Aorta (tissue), 5 donors: ENCODE measurements around the gene GCK. TPM values are rescaled to one million over a fixed set of nuclear protein-coding genes. Genes with fewer than 3 reads are reported as not detected.

Experiments used
- ATAC-seq: fragments of 200-7000 bp; cut with Tn5 transposase; one replicate; pipeline ENCODE4 v1.9.1; 2022; ENCODE audit warnings: moderate library complexity; ENCODE audit not compliant: low FRiP score
- DNase-seq, 2 donors: peaks; one replicate each; pipeline ENCODE4 v3.0.0-alpha.2; 2020
- H3K27ac ChIP-seq, 2 donors: one replicate each; pipeline ENCODE4 v1.5.1; 2013; ENCODE audit warnings: low read length in 2 of 2, mild to moderate bottlenecking in 2 of 2, moderate library complexity in 2 of 2, control low read depth in 1 of 2, inconsistent platforms in 1 of 2, low read depth in 1 of 2
- H3K27me3 ChIP-seq, 2 donors: one replicate each; pipeline ENCODE4 v1.6.1; 2013; ENCODE audit warnings: control low read depth in 1 of 2, low read length in 1 of 2, mild to moderate bottlenecking in 1 of 2, moderate library complexity in 1 of 2; ENCODE audit not compliant: insufficient read depth in 2 of 2, control insufficient read depth in 1 of 2
- H3K36me3 ChIP-seq, 2 donors: one replicate each; pipeline ENCODE4 v1.6.1; 2013; ENCODE audit warnings: control low read depth in 1 of 2, low read length in 1 of 2, mild to moderate bottlenecking in 1 of 2; ENCODE audit not compliant: insufficient read depth in 2 of 2, control insufficient read depth in 1 of 2
- H3K4me1 ChIP-seq, 2 donors: one replicate each; pipeline ENCODE4 v1.6.1; 2013; ENCODE audit warnings: low read length in 2 of 2, control low read depth in 1 of 2, mild to moderate bottlenecking in 1 of 2, moderate library complexity in 1 of 2; ENCODE audit not compliant: insufficient read depth in 2 of 2, control insufficient read depth in 1 of 2
- H3K4me3 ChIP-seq, 2 donors: one replicate each; pipeline ENCODE4 v1.5.1; 2013; ENCODE audit warnings: low read length in 2 of 2, control low read depth in 1 of 2, mild to moderate bottlenecking in 1 of 2
- H3K9me3 ChIP-seq: one replicate; pipeline ENCODE4 v1.6.1; 2013; ENCODE audit warnings: mild to moderate bottlenecking, low read length; ENCODE audit not compliant: control insufficient read depth
- WGBS, 2 donors: extraction: QIAGEN DNeasy Blood & Tissue Kit; methylation state at CpG; one replicate each; pipeline ENCODE4 v1.1.7; 2013; 5-methylcytosine and 5-hydroxymethylcytosine counted together
- intact Hi-C, 2 donors: fragments of 100-400 bp; cut with DNase I; formaldehyde crosslinking; loops; one replicate each; pipeline versions ENCODE4 v1.14.2 to v1.15.0; 2022
- polyA plus RNA-seq, 2 donors: library from polyadenylated mRNA; stranded (reverse); fragments of 200-250 nt; gene quantifications; one replicate each; pipeline ENCODE4 v1.2.3, GENCODE V29; 2013
- total RNA-seq, 2 donors: library from RNA; stranded (reverse); fragmentation: NEBNext Ultra II Directional; extraction: Animal tissue kit (Norgen Biotek cat#: 25700); gene quantifications; one replicate each; pipeline ENCODE4 v1.2.1, GENCODE V29; 2021
- donor health status: healthy with polysubstance abuse.
- donor health status: Bipolar disorder and iron deficiency.
- donor health status: DM: no; HTN: no; CAD: no.
- donor health status: DM: no; HTN: no; CAD: no.
- donor health status: DM: yes; HTN: yes; CAD: no.

Gene GCK
- total and polyA plus RNA-seq, 4 donors = 1.2 to 6.6 (median 2.0) TPM

DNA sequence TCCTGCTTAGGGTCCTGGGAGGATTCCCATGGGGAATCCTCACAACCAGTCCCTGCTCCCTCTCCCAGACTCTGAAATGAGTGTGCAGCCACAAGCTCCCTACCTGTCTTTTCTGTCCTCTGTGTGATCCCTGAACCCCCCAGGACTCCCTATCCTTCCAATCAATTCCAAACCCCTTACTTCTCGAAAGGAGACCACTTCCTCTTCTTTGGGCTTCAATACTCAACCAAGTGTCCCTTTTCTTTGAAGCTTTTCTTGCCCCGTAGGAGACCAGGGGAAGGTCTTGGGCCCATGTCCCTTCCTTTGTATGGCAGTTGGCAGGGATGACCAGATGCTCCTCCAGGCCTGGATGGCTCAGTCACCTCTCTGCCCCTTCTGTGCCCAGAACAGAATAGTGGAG lies 83.4 kb downstream of the GCK start:
- Histone ChIP-seq H3K4me1 (peaks cover 0 to 9% of the 10 kb centered on the region in 2 donors), H3K36me3 (peaks cover 0 to 9% of the 10 kb centered on the region in 2 donors), H3K9me3 (no peaks in the 10 kb centered on the region), H3K27me3 (no peaks in the 10 kb centered on the region), H3K27ac (peak overlapping the region; percentile 44 to 89), H3K4me3 (peak overlapping the region; percentile 4 to 80)
- DNase-seq (no peak), ATAC-seq (no peak)
- intact Hi-C loops = loop anchor here (2.0 to 5.0 kb wide), 2 partner anchors 27 to 34 kb away; no protein-coding TSS in a partner anchor
- WGBS, 2 donors = 11 to 17% methylated on average over 2 of the region's 2 CpGs

DNA sequence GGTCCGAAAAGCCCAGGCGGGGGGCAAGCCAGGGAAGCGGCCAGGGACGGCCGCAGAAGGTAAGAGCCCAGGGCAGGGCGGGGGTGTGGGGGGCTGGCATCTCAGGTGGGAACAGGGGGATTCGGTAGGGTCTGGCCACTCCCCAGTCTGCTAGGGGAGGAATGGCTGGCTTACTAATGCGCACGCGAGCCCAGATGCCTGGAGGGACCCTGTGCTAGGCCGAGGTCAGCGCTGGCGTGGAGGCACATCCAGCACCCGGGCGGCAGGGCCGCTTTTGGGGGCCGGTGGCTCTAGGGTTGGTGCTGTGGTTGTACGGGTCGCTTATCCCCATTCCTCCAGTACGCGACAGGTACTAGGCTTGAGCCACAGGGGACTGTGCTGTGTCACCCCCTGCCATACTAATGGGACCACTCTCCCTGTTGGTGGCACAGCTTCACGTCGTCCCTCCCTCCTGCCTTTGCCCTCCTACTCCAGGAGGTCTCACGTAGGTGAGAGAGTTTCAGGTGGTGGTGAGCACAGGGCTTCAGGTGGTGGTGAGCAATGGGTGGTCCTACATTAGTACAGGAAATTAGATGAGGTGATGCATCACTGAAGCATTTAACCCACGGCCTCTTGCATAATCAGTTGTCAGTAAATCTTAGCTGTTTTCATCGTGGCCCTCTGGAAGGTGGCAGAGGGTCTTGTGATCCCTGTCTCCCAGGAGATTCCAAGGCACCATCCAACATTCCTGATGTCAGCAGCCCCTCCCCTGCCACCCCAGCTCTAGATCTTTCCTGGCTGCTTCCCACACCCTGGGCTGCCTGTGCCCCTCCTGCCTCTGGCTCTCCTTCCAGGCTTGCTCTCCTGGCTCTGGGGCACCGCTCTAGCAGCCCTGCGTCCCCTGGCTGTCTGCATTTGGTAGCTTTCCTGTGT lies 84.1 kb downstream of the GCK start:
- peak; percentile 76 to 87 for DNase-seq
- intact Hi-C loops = loop anchor here in 1 of 2 donors (5.0 kb wide), 1 partner anchor 33 kb away; no protein-coding TSS in a partner anchor
- H3K27ac ChIP-seq = peak overlapping the region; percentile 89 to 97
- no peaks in the 10 kb centered on the region for H3K27me3 ChIP-seq
- H3K4me1 ChIP-seq = peaks cover 0 to 9% of the 10 kb centered on the region in 2 donors
- peaks cover 0 to 4% of the 10 kb centered on the region in 2 donors for H3K36me3 ChIP-seq
- no peaks in the 10 kb centered on the region for H3K9me3 ChIP-seq
- peak; percentile 46 for ATAC-seq
- WGBS, 2 donors = 3 to 7% methylated on average over 20 to 28 of the region's 28 CpGs
- peak overlapping the region; percentile 47 to 80 for H3K4me3 ChIP-seq

DNA sequence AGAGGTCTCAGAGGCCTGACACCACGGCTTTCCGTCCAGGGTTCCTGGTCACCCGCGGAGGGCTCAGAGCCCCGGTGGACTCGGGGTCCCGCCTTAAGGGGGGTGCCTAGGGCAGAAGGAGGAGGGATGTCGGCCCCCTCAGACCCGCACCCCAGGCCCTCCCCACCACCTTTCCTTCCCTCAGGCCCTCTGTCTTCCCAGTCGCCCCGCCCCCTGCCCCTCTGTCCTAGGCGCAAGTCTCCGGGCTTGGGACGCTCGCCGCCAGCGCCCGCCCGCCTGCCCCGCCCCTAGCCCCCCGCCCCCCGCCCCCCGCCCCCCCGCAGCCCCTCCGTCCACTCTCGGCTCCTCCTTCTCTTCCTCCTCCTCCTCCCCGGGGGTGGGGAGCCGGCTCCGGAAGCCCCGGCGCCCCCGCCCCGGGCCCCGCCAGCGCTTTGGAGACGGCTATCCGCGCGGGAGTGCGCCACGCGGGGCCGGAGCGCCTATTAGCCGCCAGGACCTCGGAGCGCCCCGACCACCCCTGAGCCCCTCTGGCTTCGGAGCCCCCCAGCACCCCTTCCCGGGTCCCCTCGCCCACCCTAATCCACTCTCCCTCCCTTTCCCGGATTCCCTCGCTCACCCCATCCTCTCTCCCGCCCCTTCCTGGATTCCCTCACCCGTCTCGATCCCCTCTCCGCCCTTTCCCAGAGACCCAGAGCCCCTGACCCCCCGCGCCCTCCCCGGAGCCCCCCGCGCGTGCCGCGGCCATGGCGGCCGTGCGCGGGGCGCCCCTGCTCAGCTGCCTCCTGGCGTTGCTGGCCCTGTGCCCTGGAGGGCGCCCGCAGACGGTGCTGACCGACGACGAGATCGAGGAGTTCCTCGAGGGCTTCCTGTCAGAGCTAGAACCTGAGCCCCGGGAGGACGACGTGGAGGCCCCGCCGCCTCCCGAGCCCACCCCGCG lies 85.0 kb downstream of the GCK start, which contains the start of gene AEBP1:
TSS of gene AEBP1 (plus strand) at position 423 of the 937 bp plus-strand sequence. CDS start at position 744, 321 bp downstream.
- Histone ChIP-seq H3K27ac (peak within 1 kb of the TSS; percentile 89 to 97), H3K9me3 (no peaks in the 10 kb centered on the region), H3K4me3 (peak within 1 kb of the TSS; percentile 47 to 80), H3K27me3 (no peaks in the 10 kb centered on the region), H3K4me1 (peaks cover 0 to 9% of the 10 kb centered on the region in 2 donors), H3K36me3 (peaks cover 0 to 4% of the 10 kb centered on the region in 2 donors)
- DNase-seq = peak; percentile 74 to 83
- intact Hi-C loops = no loop called here
- peak; percentile 0 for ATAC-seq
- WGBS, 2 donors = 4 to 6% methylated on average over 46 to 87 of the region's 87 CpGs

DNA sequence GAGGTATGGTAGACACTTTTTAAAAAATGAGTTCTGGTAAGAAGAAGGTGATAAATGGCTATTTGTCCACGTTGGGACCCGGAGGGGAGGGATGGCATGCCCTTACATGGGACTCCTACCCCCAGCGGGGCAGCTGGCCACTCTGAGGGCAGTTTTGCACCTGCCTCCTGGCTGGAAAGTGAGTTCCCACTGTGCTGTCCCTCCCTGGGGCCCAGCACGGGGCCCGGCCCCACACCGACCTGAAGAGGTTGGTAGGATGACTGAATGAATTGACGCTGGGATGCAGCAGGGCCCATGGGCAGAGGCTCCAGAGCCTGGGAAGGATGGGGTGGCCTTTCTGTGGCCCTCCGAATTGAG lies 85.7 kb downstream of the GCK start:
- ATAC-seq = no peak
- peak overlapping the region; percentile 81 to 97 for H3K27ac ChIP-seq
- H3K36me3 ChIP-seq = peaks cover 0 to 2% of the 10 kb centered on the region in 2 donors
- H3K27me3 ChIP-seq = no peaks in the 10 kb centered on the region
- H3K4me3 ChIP-seq = no peak overlapping the region
- intact Hi-C loops = no loop called here
- no peaks in the 10 kb centered on the region for H3K9me3 ChIP-seq
- WGBS, 2 donors = 68 to 70% methylated on average over 8 of the region's 8 CpGs
- peak in 1 of 2 donors; percentile 48 for DNase-seq
- peaks cover 0 to 9% of the 10 kb centered on the region in 2 donors for H3K4me1 ChIP-seq

DNA sequence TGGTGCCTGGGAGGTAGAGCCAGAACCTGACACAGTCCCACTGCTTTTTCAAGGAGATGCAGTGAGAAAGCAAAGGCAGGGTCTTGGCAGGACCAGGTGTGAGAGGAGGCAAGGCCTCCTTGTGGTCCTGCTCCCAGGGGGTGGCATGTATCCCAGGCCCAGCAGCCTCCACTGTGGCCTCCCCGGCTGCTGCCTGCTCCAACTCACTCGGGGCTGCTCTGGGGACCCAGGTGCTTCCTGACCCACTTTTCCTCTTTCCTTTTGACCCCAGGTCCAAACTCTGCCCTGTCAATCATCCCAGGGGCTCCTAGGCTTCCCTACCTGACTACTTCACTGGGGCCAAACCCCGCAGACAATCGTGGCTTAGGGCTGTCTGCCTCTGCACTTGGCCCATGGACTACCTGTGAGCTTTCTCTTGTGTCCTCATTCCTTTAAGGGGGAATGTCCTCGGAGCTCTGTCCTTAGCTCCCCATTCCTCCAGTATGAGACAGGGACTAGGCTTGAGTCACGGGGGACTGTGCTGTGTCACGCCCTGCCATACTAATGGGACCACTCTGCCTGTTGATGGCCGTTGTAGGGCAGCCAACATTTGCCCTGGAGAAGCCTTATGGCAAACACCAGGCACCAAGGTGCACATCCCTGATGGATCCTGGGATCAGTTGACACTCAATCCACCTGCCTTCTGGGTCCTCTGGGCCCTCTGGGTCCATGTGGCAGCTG lies 86.2 kb downstream of the GCK start:
- intact Hi-C loops = loop anchor here in 1 of 2 donors (1.0 kb wide), 1 partner anchor 15 kb away; no protein-coding TSS in a partner anchor
- peak overlapping the region; percentile 81 to 97 for H3K27ac ChIP-seq
- no peak overlapping the region for H3K4me3 ChIP-seq
- H3K4me1 ChIP-seq = peaks cover 0 to 9% of the 10 kb centered on the region in 2 donors
- H3K27me3 ChIP-seq = no peaks in the 10 kb centered on the region
- peaks cover 0 to under 1% of the 10 kb centered on the region in 2 donors for H3K36me3 ChIP-seq
- whole genome bisulfite sequencing, 2 donors = 51 to 54% methylated on average over 8 of the region's 8 CpGs
- H3K9me3 ChIP-seq = no peaks in the 10 kb centered on the region
- DNase-seq = peak in 1 of 2 donors; percentile 42
- no peak for ATAC-seq

DNA sequence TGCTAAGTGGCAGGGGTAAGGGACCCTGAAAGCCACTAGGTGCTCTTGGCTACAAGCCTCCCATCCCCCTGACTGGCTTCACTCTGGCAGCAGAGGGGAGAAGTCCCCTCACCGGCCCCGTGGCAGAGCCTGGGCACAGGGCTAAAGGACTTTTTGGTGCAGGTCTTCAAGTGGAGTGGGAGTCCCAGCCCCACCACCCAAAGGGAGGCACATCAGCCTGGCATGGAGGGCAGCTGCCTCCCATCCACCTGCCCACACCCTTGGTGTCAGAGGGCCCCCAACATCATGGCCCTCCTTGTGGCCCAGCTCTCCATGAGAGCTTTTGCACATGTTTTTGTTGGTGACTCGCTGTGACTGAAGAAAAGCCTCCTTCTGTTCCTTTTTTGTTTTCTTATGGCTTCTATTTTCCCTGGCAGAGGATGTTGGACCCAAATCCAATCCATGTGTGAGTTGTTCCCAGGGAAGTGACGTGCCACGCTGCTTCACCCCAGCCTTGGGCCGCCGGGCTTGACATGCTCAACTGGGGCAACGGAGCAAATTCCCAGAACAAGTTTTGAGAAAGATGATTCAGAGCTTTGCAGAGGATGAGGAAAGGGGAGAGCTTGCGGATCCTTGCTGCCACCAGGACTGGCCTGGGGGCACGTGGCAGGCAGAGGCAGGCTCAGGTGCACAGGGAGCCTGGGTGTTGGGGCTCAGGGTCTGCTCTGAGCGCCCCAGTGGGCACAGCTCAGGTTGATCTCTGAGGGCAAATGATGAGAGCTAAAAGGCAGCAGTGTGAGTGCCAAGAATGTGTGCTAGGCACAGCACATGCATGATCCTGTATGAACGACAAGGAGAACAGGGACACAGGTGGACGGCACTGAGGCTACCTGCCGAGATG lies 87.0 kb downstream of the GCK start:
- Histone ChIP-seq H3K36me3 (no peaks in the 10 kb centered on the region), H3K4me3 (no peak overlapping the region), H3K4me1 (peaks cover 0 to 9% of the 10 kb centered on the region in 2 donors), H3K9me3 (no peaks in the 10 kb centered on the region), H3K27ac (peak overlapping the region; percentile 81 to 97), H3K27me3 (no peaks in the 10 kb centered on the region)
- peak; percentile 93 for DNase-seq
- ATAC-seq = peak; percentile 63
- intact Hi-C loops = loop anchor here in 1 of 2 donors (1.0 kb wide), 1 partner anchor 14 kb away; no protein-coding TSS in a partner anchor
- 14 to 23% methylated on average over 14 of the region's 14 CpGs for WGBS, 2 donors

DNA sequence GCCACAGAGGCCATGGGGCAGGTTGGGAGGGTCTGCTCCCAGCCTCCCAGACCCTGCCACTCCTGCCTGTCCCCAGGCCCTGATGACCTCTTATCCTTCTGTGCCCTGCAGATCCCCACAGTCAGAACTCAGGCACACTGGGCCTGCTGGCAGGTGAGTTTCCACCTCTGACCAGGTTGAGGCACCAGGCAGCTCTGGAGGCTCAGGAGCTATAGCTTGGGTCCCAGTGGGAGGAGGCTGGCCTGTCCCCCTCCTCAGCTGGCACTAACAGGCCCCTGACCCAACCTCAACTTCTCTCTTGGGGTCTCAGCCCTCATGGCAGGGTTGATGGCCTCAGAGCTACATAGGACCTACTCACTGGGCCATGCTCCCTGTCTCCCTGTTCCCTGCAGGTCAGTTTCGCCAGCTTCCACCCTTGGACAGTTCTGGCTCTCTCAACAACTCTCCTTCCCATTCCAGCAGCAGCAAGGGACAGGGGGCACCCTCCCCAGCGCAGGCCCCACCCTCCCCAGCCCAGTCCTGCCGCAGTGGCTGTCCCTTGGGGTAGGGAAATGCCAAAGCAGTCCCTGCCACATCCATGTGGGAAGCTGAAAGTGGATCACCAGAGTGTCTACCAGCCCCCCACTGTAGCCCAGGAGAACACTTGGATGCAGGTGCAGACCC lies 87.8 kb downstream of the GCK start:
- Histone ChIP-seq H3K4me1 (peaks cover 0 to 4% of the 10 kb centered on the region in 2 donors), H3K36me3 (no peaks in the 10 kb centered on the region), H3K27ac (peak overlapping the region; percentile 63 to 81), H3K4me3 (no peak overlapping the region), H3K9me3 (no peaks in the 10 kb centered on the region), H3K27me3 (no peaks in the 10 kb centered on the region)
- intact Hi-C loops = no loop called here
- 4 to 14% methylated on average over 3 of the region's 3 CpGs for WGBS, 2 donors
- ATAC-seq (no peak), DNase-seq (no peak)
